Activated naive CD4-positive, alpha-beta T cell treated with anti-CD3 and anti-CD28 coated beads for 36 hours (primary cell): ENCODE measurements around the gene SP1. TPM values are rescaled to one million over a fixed set of nuclear protein-coding genes. Genes with fewer than 3 reads are reported as not detected.

Experiments used
- CTCF ChIA-PET: fragments of 350-600 bp; sonication (Branson Sonifier 250); formaldehyde crosslinking; loops from one replicate; lab custom pipeline; 2021; ENCODE audit warnings: antibody characterized with exemption; lab: Charles Lee
- DNase-seq: peaks from one replicate; pipeline ENCODE4 v3.0.0-alpha.2; 2020
- H3K27ac Mint-ChIP-seq: one replicate; pipeline ENCODE4 v1.8.0; 2021; ENCODE audit warnings: mild to moderate bottlenecking, mixed read lengths
- H3K27me3 Mint-ChIP-seq: one replicate; pipeline ENCODE4 v1.8.0; 2021; ENCODE audit warnings: low read depth, mixed read lengths
- H3K36me3 Mint-ChIP-seq: one replicate; pipeline ENCODE4 v1.8.0; 2021; ENCODE audit warnings: low read depth, mixed read lengths
- H3K4me1 Mint-ChIP-seq: one replicate; pipeline ENCODE4 v1.8.0; 2021; ENCODE audit warnings: low read depth, mixed read lengths
- H3K4me3 Mint-ChIP-seq: one replicate; pipeline ENCODE4 v1.8.0; 2021; ENCODE audit warnings: mild to moderate bottlenecking, moderate library complexity, mixed read lengths
- H3K9me3 Mint-ChIP-seq: one replicate; pipeline ENCODE4 v1.8.0; 2021; ENCODE audit warnings: mixed read lengths
- intact Hi-C: fragments of 100-400 bp; cut with micrococcal nuclease; formaldehyde crosslinking; loops from one replicate; pipeline ENCODE4 v1.15.1; 2023
- total RNA-seq, 2 experiments: library from RNA; stranded (reverse); gene quantifications; one replicate each; pipeline ENCODE4 v1.2.3, GENCODE V29; 2021

Gene SP1
- total RNA-seq, 2 experiments from 2014 or later, result 87.6 to 91.9 TPM

DNA sequence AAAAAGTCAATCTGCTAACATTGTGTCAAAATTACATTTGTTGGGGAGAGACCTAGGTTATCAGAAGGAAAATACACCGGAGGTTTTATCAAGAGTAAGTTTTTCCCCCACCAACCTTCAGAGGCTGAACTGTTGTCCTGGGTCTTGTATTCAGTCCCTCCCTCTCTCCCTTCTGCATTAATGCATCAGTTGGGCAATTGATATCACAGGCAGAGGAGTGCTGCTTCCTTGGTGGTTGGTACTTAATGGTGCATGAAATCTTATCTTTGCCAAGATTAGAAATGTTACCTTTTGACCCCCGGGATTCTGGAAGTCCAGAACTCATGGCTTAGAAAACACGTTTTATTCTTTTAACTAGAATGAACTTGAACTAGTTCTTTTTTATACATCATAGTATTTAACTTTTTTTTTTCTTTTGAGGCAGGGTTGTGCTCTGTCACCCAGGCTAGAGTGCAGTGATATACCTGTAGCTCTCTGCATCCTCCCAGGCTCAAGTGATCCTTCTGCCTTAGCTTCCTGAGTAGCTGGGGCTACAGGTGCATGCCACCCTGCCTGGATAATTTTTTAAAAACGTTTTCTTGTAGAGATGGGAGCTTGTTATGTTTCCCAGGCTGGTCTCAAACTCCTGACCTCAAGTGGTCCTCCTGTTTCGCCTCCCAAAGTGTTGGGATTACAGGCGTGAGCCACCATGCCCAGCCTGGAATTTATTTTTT lies 76.8 kb downstream of the SP1 start:
- Mint-ChIP-seq H3K9me3 (no peaks in the 10 kb centered on the region), H3K4me3 (no peak overlapping the region), H3K27me3 (no peaks in the 10 kb centered on the region), H3K4me1 (peaks cover 59% of the 10 kb centered on the region), H3K27ac (no peak overlapping the region), H3K36me3 (peaks cover 78% of the 10 kb centered on the region)
- intact Hi-C loops, result loop anchor here (10.0 kb wide), 1 partner anchor 422 kb away; no protein-coding TSS in a partner anchor
- DNase-seq, result no peak
- CTCF ChIA-PET, result no interaction called here

- no peaks in the 10 kb centered on the region for H3K9me3 Mint-ChIP-seq
- CTCF ChIA-PET, result interaction anchor here (1.1 to 1.2 kb wide), 2 partner anchors 18 to 50 kb away, joined by 3 read pairs; no protein-coding TSS in a partner anchor
Measured at GRCh38 chr12:53459097-53459496, 79.1 kb downstream of the SP1 start.

DNA sequence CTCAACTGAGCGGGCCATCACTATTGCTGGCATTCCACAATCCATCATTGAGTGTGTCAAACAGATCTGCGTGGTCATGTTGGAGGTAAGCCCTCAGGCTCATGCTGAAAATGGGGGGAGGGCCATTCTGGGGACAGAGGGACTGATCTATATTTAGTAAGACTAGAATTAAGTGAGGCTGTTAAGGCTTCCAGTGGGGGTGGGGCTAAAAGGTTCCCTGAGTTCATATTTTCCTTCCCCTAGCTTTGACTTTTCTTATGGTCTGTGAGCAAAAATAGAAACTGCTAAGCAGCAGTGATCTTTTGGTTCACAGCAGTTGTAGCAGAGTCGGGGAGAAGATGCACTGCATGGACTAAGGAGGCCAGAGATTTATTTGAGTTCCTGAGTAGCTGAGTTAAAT lies 81.1 kb downstream of the SP1 start:
- intact Hi-C loops, result no loop called here
- Mint-ChIP-seq H3K27me3 (no peaks in the 10 kb centered on the region), H3K27ac (peak overlapping the region; percentile 21), H3K9me3 (no peaks in the 10 kb centered on the region), H3K36me3 (peaks cover 79% of the 10 kb centered on the region), H3K4me3 (no peak overlapping the region), H3K4me1 (peaks cover 49% of the 10 kb centered on the region)
- no peak for DNase-seq
- CTCF ChIA-PET, result interaction anchor here (0.7 to 1.7 kb wide), 2 partner anchors 13 to 15 kb away, joined by 3 to 5 read pairs; no protein-coding TSS in a partner anchor

More at GRCh38 chr12:53459097-53459496, 79.1 kb downstream of the SP1 start:
- Mint-ChIP-seq H3K4me3 (no peak overlapping the region), H3K36me3 (peaks cover 81% of the 10 kb centered on the region), H3K27me3 (no peaks in the 10 kb centered on the region), H3K27ac (no peak overlapping the region), H3K4me1 (peaks cover 62% of the 10 kb centered on the region)
- intact Hi-C loops, result loop anchor here (10.0 kb wide), 1 partner anchor 424 kb away; no protein-coding TSS in a partner anchor
- no peak for DNase-seq

DNA sequence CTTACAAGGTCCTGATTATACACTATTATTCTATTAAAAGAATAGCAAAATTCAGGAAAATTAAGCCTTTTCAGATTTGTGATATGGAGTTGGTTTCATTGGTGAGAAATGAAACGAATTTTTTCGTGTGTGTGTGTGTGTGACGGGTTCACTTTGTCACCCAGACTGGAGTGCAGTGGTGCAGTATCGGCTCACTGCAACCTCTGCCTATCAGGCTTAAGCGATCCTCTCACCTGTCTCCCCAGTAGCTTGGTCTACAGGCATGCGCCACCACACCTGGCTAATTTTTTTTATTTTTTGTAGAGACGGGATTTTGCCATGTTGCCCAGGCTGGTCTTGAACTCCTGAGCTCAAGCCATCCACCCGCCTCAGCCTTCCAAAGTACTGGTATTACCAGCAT lies 81.6 kb downstream of the SP1 start:
- CTCF ChIA-PET, result interaction anchor here (0.6 to 1.7 kb wide), 3 partner anchors 14 to 21 kb away, joined by 3 to 6 read pairs (median 5); no protein-coding TSS in a partner anchor
- DNase-seq, result no peak
- Mint-ChIP-seq H3K27ac (no peak overlapping the region), H3K36me3 (peaks cover 81% of the 10 kb centered on the region), H3K9me3 (no peaks in the 10 kb centered on the region), H3K4me1 (peaks cover 47% of the 10 kb centered on the region), H3K27me3 (no peaks in the 10 kb centered on the region), H3K4me3 (no peak overlapping the region)
- intact Hi-C loops, result no loop called here

DNA sequence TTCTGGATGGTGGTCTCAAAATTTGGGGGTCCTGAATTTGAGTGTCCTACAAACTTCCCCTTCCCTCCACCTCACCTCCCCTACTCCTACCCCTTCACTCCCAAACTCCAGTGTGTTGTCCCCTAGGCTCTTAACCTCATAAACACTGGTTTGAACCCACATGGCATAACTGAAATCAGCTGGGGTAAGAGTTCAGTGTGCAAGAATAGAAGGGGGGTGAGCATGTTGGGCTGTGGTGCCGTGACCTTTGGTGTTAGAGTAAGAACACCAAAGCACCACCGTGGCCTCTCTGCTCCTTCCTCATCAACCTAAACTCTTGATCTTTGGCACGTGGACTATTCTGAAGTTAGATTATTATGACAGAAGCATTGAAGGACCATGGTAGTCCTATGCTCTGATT lies 83.0 kb downstream of the SP1 start:
- peak overlapping the region; percentile 43 for H3K27ac Mint-ChIP-seq
- H3K36me3 Mint-ChIP-seq, result peaks cover 85% of the 10 kb centered on the region
- intact Hi-C loops, result no loop called here
- CTCF ChIA-PET, result no interaction called here
- H3K4me3 Mint-ChIP-seq, result no peak overlapping the region
- no peaks in the 10 kb centered on the region for H3K27me3 Mint-ChIP-seq
- no peaks in the 10 kb centered on the region for H3K9me3 Mint-ChIP-seq
- peaks cover 45% of the 10 kb centered on the region for H3K4me1 Mint-ChIP-seq
- DNase-seq, result no peak

DNA sequence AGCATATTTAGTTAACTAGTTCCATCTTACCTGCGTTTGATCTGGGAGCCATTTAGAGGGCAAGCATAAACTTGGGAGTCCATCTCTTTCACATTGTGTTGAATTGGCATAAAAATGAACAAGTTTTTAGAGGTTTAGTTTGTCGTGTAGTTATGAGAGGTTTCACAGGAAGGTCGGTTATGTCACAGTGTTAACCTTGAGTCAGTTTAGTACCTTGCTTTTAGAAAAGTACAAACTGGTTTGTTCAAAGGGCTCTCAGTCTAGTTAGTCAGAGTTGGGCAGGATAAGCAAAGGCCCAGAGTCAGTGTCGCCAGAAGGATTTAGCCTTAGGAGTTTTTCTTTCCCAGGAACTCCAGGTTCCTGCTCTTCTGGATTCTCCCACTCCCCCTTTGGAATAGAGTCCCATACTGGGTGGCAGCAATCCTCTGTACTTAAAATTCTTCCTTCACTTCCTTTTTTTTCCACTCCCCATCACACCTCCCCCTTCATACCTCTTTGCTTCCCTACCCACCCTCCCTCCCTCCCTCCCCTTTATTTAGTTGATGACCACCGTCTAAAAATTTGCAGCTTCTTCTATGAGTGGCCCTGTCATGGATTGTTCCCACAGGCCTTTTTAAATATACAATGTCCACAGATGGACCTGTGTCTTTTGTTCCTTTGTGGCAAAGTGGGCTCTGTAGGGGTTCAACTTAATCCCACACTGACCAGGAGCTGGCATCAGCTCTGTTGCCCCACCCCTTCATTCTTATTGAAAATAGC lies 84.0 kb downstream of the SP1 start:
- Mint-ChIP-seq H3K36me3 (peaks cover 85% of the 10 kb centered on the region), H3K4me1 (peaks cover 42% of the 10 kb centered on the region), H3K4me3 (no peak overlapping the region), H3K27ac (peak overlapping the region; percentile 11), H3K9me3 (no peaks in the 10 kb centered on the region), H3K27me3 (no peaks in the 10 kb centered on the region)
- CTCF ChIA-PET, result interaction anchor here (1.0 to 1.5 kb wide), 4 partner anchors 10 to 112 kb away, joined by 3 to 8 read pairs (median 4); no protein-coding TSS in a partner anchor
- intact Hi-C loops, result no loop called here
- no peak for DNase-seq

- Mint-ChIP-seq H3K27me3 (no peaks in the 10 kb centered on the region), H3K4me1 (peaks cover 37% of the 10 kb centered on the region), H3K9me3 (no peaks in the 10 kb centered on the region), H3K4me3 (no peak overlapping the region), H3K36me3 (peaks cover 79% of the 10 kb centered on the region), H3K27ac (peak overlapping the region; percentile 65)
- CTCF ChIA-PET, result interaction anchor here (0.6 to 1.5 kb wide), 5 partner anchors 9 to 112 kb away, joined by 3 to 8 read pairs (median 4); no protein-coding TSS in a partner anchor
- no peak for DNase-seq
- intact Hi-C loops, result no loop called here
Measured at GRCh38 chr12:53464685-53465418, 84.9 kb downstream of the SP1 start.

- H3K36me3 Mint-ChIP-seq, result peaks cover 76% of the 10 kb centered on the region
Measured at GRCh38 chr12:53465679-53466078, 85.7 kb downstream of the SP1 start.

More at GRCh38 chr12:53465679-53466078, 85.7 kb downstream of the SP1 start:
- no peak for DNase-seq
- Mint-ChIP-seq H3K9me3 (no peaks in the 10 kb centered on the region), H3K4me3 (no peak overlapping the region), H3K4me1 (peaks cover 32% of the 10 kb centered on the region), H3K27ac (no peak overlapping the region), H3K27me3 (no peaks in the 10 kb centered on the region)
- CTCF ChIA-PET, result interaction anchor here (1.5 kb wide), 1 partner anchor 43 kb away, joined by 4 read pairs; no protein-coding TSS in a partner anchor
- intact Hi-C loops, result no loop called here

Other genes starting within 250 kb of the SP1 start
- gene ZNF740, start 199.5 kb upstream of the SP1 start, total RNA-seq, result 10 to 100 TPM; 40.4 to 42.0 TPM
- gene CSAD, start 199.3 kb upstream of the SP1 start, total RNA-seq, result 10 to 100 TPM; 31.5 to 32.3 TPM
- gene ITGB7, start 172.9 kb upstream of the SP1 start, total RNA-seq, result 10 to 100 TPM; 32.3 to 32.5 TPM
- 1 to 10 TPM; 4.0 to 4.6 TPM for gene RARG, start 148.0 kb upstream of the SP1 start, total RNA-seq
- 10 to 100 TPM; 53.3 to 54.2 TPM for gene ESPL1, start 111.9 kb upstream of the SP1 start, total RNA-seq
- 100 to 1,000 TPM; 376 to 383 TPM for gene PFDN5, start 84.6 kb upstream of the SP1 start, total RNA-seq
- 10 to 100 TPM; 59.6 to 68.4 TPM for gene MYG1, start 80.5 kb upstream of the SP1 start, total RNA-seq
- 10 to 100 TPM; 81.0 to 83.4 TPM for gene AAAS, start 58.6 kb upstream of the SP1 start, total RNA-seq
- gene SP7, start 43.8 kb upstream of the SP1 start, total RNA-seq, result not detected
- gene AMHR2, start 43.7 kb downstream of the SP1 start, total RNA-seq, result not detected
- 100 to 1,000 TPM; 207 to 216 TPM for gene PRR13, start 61.6 kb downstream of the SP1 start, total RNA-seq
- 1,000 to 10,000 TPM; 1,085 to 1,132 TPM for gene PCBP2, start 71.9 kb downstream of the SP1 start, total RNA-seq
- gene MAP3K12, start 119.3 kb downstream of the SP1 start, total RNA-seq, result 1 to 10 TPM; 6.0 to 8.2 TPM
- 10 to 100 TPM; 25.0 to 26.8 TPM for gene TARBP2, start 121.1 kb downstream of the SP1 start, total RNA-seq
- not detected for gene NPFF, start 127.3 kb downstream of the SP1 start, total RNA-seq
- 10 to 100 TPM; 19.7 to 19.8 TPM for gene ATF7, start 246.2 kb downstream of the SP1 start, total RNA-seq